ENCODE data around the gene IMMP2L. TPM values are rescaled to one million over a fixed set of nuclear protein-coding genes. Genes with fewer than 3 reads are reported as not detected.
A peak's percentile ranks its signal among the peaks of the same experiment; 100 is the strongest.
"Not testable (repeated sequence)": the region's sequence is repeated elsewhere in the genome, so short reads cannot be mapped to it uniquely, and the experiment has no call there.

IMMP2L gene
- total RNA-seq, 1 donor from 2014 or later = 11.1 TPM

GRCh38 chr7:111510584-111511378 lies 51.5 kb downstream of the IMMP2L start:
- DNase-seq (ENCODE audit: extremely low read depth, low read depth, low spot score) = no peak

- DNase-seq (ENCODE audit: extremely low read depth, low read depth, low spot score) = no peak
Measured at GRCh38 chr7:111510062-111510461, 52.2 kb downstream of the IMMP2L start.

- no peak for DNase-seq (ENCODE audit: extremely low read depth, low read depth, low spot score)
Measured at GRCh38 chr7:111509288-111509687, 53.0 kb downstream of the IMMP2L start.

GRCh38 chr7:111508387-111508786 lies 53.9 kb downstream of the IMMP2L start:
- DNase-seq (ENCODE audit: extremely low read depth, low read depth, low spot score) = no peak

GRCh38 chr7:111505422-111505821 lies 56.9 kb downstream of the IMMP2L start:
- DNase-seq (ENCODE audit: extremely low read depth, low read depth, low spot score) = not testable (repeated sequence)

DNA sequence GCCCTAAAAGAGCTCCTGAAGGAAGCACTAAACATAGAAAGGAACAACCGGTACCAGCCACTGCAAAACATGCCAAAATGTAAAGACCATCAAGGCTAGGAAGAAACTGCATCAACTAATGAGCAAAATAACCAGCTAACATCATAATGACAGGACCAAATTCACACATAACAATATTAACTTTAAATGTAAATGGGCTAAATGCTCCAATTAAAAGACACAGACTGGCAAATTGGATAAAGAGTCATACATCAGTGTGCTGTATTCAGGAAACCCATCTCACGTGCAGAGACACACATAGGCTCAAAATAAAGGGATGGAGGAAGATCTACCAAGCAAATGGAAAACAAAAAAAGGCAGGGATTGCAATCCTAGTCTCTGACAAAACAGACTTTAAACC lies 60.5 kb downstream of the IMMP2L start:
- DNase-seq (ENCODE audit: extremely low read depth, low read depth, low spot score) = not testable (repeated sequence)

- no peak for DNase-seq (ENCODE audit: extremely low read depth, low read depth, low spot score)
Measured at GRCh38 chr7:111499027-111499426, 63.3 kb downstream of the IMMP2L start.

DNA sequence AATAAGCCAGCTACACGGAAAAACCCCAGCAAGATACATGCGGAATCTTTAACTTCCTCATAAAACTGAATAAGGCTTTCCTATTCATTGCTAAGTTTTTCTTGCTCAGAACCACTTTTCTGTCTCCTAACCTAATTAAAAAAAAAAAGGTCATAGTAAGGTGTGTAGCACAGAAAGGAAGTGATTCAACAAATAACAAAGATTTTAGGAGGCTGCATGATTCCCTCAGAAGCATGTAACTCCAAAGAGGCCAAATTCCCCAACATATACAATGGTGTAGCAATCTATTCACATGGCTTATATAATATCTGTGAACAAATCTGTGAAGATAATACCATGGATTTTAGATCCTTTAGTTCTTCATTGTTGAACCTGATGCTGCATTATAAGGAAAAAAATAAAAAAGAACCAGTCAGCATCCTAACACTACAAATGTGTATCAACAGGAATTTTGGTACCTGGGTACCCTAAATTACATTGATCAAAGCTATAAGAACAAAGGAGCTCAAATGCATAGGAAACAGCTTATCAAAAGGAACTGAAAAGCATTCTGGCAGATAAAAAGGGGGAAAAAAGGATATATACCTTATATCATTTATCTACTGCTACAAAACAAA lies 63.8 kb downstream of the IMMP2L start:
- no peak for DNase-seq (ENCODE audit: extremely low read depth, low read depth, low spot score)

DNA sequence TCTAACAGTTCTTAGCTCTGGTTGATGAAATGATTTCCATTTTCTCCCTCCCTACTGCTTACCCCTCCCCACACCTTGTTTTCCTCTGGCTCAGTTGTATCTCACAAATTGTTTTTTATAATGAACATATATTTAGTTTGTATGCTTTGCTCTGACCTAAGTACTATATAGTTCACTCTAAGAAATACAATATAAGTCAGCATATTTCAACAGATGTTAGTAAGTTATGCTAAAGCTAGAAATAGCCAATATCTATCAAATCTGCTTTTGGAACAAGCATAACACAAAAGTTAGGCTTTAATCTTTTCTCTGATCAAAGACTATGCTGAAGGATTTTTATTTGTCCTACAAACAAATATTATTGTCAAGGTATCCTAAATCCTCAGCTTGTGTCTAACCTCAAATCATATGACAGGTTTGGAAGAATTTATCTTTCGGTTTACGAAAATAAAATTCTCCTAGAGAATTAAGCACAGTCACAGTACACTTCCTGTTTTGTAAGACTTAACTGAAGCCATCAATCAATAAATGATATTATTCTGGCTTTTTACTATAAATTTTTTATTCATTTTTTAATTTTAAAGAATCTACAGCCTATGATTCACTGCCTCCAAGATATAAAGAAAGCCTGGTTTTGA lies 67.0 kb downstream of the IMMP2L start:
- no peak for DNase-seq (ENCODE audit: extremely low read depth, low read depth, low spot score)

- no peak for DNase-seq (ENCODE audit: extremely low read depth, low read depth, low spot score)
Measured at GRCh38 chr7:111492234-111492633, 70.1 kb downstream of the IMMP2L start.

GRCh38 chr7:111486472-111487142 lies 75.7 kb downstream of the IMMP2L start:
- peak; percentile 41 for DNase-seq (ENCODE audit: extremely low read depth, low read depth, low spot score)

DNA sequence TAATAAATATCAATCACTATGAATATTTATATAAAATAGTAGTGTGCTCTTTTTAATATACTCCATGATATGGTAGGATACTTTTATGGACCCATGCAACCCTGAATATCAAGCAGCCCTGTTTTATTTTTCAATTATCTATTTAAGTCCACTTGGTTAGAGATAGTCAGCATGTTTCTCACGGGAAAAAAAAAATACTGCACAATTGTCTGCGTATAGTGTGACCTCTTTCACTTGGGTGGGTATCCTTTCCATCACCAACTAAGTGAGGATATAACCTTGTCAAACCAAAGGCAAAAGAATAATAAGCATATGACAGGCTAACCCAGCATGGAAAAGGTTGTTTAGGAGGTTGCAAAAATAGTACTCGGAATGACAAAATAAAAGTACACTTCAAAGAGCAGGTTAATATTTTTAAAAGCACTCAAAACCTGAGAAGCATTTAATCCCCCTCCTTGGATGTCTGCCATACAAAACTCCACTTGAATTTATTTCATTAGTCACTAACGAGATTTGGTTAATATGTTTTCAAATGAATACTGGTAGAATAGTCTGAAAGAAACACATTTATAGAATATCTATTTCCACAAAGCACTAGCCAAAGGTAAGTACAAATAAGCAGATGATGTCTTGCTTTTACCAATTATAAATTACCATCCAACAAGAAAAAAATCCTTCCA lies 76.5 kb downstream of the IMMP2L start:
- DNase-seq (ENCODE audit: extremely low read depth, low read depth, low spot score) = no peak

DNA sequence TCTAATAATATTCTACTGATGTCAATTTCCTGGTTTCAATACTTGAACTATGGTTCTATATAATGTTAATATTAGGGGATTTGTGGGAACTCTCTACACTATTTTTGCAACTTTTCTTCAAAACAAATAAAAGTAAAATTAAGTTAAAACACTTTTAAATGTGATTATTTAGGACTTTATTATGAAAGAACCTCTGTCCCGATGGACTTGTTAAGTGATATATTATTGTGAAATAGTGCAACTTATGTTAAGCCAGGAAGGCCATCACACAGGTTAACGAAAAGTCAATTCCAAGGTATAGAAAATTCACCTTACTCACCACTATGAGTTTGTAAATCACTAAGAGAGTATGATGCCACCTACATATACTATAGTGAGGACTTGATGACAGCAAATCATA lies 79.2 kb downstream of the IMMP2L start:
- DNase-seq (ENCODE audit: extremely low read depth, low read depth, low spot score) = no peak

GRCh38 chr7:111477462-111478225 lies 84.6 kb downstream of the IMMP2L start:
- DNase-seq (ENCODE audit: extremely low read depth, low read depth, low spot score) = no peak

GRCh38 chr7:111476586-111477293 lies 85.6 kb downstream of the IMMP2L start:
- no peak for DNase-seq (ENCODE audit: extremely low read depth, low read depth, low spot score)

- no peak for DNase-seq (ENCODE audit: extremely low read depth, low read depth, low spot score)
Measured at GRCh38 chr7:111475959-111476358, 86.3 kb downstream of the IMMP2L start.

DNA sequence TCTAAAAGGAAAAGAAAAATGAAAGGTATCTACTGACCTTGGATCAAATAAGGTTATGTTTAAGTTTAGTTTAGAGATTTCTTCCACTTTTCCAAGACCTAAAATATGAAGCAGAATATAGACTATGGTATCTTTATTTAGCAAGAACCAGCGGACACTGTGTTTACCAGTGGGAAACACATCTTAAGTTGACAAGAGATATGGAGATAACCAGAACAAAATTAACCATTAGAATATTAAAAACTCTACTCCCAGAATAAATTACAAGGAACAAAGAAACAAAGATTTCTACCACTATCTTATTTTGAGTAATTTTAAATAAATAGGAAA lies 86.9 kb downstream of the IMMP2L start:
- DNase-seq (ENCODE audit: extremely low read depth, low read depth, low spot score) = no peak

- no peak for DNase-seq (ENCODE audit: extremely low read depth, low read depth, low spot score)
Measured at GRCh38 chr7:111474723-111475418, 87.4 kb downstream of the IMMP2L start.
